ENCODE results near the gene PSMD10.

The PSMD10 gene, protein sequence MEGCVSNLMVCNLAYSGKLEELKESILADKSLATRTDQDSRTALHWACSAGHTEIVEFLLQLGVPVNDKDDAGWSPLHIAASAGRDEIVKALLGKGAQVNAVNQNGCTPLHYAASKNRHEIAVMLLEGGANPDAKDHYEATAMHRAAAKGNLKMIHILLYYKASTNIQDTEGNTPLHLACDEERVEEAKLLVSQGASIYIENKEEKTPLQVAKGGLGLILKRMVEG

DNA sequence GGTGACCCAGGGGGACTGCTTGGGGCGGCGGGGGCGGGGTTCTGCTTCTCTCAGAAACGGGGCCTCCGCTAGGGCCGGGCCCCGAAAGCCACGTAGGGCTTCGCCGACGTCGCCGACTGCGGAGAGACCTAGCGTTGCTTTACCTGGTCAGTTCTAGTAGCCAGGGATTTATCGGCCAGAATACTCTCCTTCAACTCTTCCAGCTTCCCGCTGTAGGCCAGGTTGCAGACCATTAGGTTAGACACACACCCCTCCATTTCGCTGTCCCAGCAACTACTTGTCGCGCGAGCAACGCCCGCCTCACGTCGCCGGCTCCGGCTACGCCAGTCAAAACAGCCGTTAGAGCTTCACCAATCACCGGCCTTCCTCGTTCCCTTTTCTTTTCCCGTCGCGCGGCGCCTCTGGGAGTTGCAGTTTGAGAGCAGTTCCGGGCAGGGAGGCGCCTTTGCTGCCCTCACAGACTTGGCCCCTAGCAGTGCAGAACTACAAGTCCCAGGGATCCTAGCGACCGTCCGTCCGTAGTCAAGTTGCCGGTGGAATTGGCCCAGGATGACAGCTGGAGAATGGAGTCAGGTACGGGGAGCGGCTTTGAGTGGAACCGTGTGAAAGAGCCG is at the start of gene PSMD10, which contains the start of gene ATG4A:
PSMD10 (minus strand) TSS at position 279 of the 614 bp plus-strand sequence; CDS start at position 257, 22 bp downstream.
ATG4A (plus strand) TSS at position 515 of the 614 bp plus-strand sequence; CDS start at position 564, 49 bp downstream.
- DNase-seq, result peak; percentile 96

DNA sequence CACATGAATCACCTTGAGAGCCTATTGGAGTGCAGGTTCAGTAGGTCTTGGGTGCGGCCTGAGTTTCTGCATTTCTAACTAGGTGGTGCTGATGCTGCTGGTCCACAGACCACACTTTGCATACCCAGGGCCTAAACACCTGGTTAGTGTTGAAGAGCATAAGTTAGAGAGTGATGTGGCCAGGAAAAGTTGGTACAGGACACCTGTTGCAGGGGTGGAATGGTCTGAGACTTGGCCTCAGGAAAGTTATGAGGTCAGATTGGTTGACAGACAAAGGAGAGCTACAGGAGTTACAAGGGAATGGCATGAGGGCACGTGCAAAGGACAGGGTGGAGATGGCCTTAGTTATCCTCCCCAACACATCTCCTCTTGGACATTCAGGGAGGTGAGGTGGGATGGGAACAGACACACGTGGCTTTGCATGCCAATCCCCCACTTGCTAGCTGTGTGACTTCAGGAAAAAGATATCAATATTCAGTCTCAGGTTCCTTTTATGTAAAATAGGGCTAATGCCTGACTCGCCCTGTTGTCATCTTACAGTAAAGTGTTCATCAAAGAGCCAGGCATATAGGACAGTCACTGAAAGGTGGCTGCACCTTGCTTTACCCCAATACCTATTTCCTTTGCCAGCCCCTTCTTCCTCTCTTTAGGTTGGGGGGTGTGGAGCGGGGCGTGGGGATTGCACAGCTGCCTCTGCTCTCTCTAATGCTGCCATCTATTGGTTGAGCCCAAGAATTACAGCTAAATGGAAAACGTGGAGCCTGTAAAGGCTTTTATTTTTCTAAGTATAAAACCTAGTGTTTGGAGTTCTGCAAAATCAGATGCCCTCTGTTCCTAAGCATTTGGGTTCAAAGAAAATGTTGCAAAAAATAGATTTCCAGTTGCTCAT is 47.7 kb upstream of the PSMD10 start:
- peak; percentile 3 for DNase-seq

DNA sequence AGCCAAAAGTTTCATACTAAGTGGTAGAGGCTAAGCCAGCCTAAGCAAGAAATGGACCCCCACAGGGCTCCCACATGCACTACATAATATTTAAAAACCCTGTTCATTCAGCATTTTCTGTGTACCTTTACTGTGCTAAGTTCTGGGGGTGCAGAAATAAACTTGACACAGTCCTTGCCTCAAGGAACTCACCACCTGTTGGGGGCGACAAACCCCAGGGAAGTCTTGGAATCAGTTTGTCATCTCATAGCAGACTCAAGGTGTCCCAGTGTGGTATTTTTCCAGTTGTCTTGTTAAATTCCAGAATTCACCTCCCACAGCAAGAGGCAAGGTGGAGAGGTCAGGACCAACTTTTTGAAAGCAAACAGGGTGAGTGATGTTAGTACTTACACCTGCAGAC is 43.4 kb upstream of the PSMD10 start:
- peak; percentile 2 for DNase-seq

DNA sequence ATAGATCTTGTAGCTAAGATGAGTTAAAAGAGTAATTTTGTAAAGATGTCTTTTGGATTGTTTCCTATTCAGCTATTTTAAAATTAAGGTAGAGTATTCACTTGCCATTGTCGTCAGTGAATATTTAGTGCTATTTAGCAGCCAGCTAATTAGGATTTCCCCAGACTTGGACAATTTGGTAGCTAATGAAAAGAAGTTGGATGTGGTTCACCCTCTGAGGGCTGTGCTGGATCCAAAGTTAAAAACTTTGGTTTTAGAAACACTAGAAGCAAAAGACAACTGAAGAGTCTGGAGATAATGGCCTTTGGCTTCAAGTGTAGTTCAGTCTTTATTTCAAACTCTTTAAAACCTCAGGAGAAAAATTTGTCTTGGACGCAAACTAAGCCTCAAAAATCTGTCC is 41.5 kb upstream of the PSMD10 start:
- DNase-seq, result no peak

DNA sequence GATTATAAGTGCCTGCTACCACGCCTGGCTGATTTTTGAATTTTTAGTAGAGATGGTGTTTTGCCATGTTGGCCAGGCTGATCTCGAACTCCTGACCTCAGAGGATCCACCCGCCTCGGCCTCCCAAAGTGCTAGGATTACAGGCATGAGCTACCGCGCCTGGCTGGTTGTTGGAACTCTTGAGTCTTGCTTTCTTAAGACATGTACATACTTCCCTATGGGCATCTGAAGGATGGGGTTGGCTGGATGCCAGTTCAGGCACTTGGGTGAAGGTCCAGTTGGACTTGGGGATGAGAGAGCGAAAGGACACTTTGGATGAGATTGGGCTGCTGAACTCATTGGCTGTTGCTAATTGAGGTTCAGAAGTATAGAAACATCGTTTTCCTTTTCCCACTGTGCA is 40.7 kb upstream of the PSMD10 start:
- no peak for DNase-seq

DNA sequence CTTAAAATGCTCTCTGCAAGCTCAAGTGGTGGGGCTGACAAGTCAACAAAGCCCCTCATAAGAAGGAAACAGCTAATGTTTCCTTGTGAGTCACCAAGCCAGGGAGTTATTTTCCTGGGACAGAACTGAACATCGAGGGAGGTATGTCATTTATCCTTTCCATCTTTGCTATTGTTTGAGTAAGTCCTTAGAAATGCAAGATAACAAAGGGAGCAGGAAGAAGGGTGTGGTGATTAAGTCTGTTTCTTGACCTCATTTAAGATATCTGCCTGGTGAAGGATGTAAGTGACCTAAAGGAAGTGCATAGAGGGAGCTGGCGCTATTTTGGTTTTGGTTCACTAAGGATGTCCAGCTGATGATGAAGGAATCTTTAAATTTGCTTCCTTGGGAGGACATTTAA is 40.1 kb upstream of the PSMD10 start:
- DNase-seq, result no peak

DNA sequence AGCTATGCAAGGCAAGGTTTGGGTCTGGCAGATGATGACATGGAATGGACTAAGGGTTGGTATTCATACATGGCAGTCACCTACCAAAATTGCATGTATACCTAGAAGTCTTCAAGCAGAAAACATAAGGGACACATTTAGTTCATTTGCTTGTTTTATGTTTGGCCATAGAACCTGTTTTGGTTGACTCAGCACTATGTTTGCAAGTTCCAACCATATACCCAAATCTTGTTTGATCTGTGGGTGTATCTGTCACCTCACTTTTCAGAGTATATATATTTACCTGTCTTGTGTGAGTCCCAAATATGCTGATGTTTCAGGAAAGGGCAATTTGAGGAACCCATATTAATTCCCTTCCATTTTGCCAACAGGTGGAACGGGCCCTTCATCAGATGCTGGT is 39.5 kb upstream of the PSMD10 start:
- DNase-seq, result no peak

DNA sequence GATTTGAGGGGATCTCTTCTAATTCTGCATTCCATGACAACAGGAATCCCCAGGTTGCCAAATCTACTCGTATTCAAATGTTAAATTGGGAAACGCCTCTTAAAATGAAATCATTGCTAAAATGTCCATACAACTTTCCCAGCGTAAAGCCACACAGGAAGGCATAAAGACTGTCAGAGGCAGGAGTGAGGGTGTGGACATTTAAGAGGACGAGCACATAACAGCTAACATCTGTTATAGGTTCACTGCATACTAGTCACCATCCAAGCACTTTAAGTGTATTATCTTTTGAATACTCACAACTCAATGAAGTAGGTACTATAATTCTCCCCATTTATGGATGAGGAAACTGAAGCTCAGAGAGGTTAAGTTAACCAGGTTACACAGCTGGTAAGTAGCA is 35.8 kb upstream of the PSMD10 start:
- DNase-seq, result no peak

DNA sequence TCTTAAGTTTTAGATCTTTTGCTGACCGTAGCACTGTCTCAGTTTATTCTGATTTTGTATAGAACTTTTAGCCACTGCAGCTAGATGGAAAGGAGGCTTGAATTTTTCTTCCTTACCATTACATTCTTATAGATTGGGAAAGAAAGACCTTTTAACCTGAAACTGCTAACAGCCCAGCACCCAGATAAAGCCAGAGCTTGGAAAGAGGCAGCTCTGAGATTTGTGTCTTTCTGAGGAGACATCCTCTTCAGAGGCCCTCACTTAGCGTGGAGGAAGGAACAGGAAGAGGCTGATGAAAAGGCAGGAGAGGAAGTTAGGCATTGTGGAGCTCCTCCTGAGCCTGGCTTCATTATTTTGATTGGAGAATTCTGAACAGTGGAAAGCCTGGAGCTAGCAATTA is 35.3 kb upstream of the PSMD10 start:
- no peak for DNase-seq

DNA sequence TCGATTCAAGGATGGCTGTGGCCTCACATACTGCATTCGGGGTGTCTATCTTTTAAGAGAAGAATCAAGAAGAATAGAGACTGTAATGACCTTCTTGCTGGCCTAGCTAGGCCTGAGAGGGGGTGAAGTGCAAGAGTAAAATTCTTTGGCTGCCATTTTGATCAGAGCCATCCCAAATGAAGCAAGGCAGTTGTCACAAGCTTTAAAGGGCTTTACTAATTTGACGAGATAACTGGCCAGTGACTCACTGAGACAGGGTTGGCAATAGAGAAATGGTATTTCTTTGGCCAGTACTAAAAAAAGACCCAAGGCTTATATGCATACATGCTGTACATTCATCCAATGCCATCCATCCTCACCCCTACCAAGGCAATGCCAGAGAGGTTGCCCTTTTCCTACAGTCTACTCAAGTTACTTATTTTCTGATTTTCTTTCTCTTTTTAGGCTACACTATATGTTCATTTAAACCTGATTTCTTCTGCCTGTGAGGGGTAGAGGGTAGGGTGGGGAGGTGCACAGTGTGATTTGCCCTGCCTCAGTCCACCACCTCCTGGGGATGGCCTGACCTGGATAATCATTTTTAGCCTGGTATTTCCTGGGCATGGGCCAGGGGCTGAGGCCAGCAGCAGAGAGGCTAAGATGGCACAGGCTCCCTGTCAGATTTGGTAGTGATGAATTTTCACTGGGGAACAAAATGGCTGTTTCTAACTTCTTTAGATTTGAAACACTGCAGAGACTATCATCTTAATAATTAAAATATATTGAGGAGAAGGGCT is 32.4 kb upstream of the PSMD10 start:
- no peak for DNase-seq

DNA sequence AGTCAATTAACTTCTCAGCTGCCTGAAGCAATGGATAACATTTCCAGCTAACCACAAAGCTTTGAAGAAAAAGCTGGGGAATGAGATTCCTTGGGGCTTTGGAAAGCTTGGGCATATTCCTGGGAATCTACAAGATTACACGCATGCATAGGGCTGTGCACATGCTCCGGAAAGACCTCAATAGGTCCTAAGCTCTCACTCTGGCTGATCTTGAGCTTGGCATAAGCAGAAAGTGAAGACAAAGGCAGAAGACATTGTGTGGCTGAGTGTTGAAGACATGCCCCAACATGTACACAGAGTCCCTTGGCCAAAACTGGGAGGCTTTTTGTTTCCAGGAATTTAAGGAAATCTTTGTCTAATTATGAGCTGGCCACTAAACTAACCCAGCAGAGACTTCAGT is 31.4 kb upstream of the PSMD10 start:
- DNase-seq, result peak; percentile 5

DNA sequence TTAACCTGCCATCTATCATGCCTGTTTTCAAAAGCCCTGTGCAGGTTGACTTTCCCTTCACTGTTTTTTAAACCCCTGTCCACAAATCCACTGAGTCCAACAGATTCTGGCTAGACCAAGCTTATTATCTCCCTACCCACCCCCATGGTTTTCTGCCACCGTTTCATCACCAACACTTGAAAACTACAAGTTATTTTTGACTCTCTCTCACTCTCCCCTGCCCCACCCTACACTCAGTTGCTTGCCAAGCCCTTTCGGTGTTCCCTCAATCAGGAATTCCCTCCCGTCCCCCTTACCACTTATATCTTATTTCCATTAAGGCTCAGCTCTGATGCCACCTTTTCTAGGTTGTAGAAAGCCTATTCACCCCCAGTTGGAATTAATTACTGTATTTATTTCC is 29.9 kb upstream of the PSMD10 start:
- DNase-seq, result no peak

DNA sequence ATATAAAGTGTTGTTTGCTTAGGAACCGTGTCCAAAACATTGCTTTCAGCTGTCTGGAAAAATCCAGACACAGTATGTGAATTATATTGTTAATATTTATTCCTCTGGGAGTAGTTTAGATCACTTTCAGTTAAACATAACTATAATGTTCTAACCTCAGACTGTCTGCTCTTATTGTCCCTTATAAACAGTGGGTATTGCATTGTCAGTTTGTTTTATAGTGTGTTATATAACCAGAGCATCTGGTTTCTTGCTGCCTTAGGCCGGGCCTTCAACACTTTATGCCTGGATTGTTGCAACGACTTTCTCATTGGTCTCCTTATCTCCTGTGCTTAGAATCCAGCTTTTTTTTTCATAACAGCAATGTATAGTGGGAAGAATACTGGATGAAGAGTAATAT is 26.6 kb upstream of the PSMD10 start:
- DNase-seq, result no peak

DNA sequence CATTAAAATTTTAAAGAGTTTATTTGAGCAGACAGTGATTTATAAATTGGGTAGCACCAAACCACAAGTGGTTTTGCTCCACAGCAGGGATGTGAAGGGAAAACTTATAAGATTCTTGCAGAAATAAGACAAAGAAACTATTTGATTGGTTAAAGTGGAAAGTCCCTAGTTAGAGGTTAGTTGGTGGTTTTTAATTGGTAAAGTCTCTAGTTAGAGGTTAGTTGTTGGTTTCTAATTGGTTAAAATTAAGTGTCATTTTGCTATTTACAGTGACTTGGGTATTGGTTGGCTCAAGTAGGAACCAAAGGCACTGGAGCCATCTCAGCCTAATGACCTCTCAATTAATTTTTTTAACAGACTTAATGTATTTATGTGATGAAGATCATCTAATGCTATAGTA is 23.2 kb upstream of the PSMD10 start:
- no peak for DNase-seq

DNA sequence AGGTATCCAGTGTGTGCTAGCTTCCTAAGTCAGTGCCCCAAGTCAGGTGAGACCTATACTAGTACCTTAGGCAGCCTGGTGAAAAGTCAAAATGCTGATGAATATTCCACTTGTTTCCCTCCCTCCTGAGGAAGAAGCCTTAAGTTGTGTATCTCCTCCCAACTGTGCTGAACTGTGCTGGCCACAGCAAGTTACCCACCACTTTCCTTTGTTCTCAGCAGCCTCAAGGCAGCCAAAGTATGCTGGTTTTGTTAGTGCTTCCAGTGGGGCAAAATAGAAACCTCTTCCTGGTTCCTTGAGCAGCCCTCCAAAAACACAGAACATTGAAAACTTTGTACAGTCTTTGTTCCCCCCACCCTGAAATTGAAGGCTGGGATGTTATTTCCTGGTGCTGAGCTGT is 14.1 kb upstream of the PSMD10 start:
- DNase-seq, result no peak

DNA sequence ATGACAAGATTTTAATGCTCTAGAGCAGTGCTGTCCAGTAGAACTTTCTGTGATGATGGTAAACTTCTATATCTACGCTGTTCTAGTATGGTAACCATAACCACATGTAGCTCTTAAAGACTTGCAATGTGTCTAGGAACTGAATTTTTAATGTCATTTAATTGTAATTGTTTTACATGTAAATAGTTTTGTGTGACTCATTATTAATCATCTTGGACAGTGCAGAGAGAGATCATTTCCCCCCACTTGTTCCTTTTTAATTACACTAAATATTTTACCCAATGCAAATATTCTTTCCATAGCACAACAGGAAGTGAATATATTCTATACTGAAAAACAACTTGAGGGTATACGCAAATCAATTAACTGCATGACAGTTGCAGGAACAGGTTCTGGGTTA is 6.0 kb upstream of the PSMD10 start:
- no peak for DNase-seq

DNA sequence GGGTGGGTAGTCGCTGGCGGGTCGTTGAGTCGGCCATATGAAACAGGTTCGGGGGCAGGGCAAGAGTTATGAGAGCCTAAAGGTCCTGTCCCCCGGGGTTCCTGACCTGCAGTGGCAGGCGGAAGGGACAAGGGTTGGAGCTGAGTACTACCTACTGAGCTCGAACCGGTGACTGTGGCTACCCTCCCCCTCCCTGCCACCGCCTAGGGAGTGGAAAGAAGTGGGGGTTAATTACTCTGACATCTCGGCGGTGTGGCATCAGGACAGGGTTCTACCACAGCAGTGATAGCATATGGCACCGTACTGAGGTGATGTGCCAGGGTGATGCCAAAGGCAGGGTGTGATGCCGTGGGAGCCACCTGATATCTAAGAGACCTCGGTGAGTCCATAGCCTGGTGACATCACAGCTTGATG is 543 bp upstream of the PSMD10 start:
- peak; percentile 38 for DNase-seq

DNA sequence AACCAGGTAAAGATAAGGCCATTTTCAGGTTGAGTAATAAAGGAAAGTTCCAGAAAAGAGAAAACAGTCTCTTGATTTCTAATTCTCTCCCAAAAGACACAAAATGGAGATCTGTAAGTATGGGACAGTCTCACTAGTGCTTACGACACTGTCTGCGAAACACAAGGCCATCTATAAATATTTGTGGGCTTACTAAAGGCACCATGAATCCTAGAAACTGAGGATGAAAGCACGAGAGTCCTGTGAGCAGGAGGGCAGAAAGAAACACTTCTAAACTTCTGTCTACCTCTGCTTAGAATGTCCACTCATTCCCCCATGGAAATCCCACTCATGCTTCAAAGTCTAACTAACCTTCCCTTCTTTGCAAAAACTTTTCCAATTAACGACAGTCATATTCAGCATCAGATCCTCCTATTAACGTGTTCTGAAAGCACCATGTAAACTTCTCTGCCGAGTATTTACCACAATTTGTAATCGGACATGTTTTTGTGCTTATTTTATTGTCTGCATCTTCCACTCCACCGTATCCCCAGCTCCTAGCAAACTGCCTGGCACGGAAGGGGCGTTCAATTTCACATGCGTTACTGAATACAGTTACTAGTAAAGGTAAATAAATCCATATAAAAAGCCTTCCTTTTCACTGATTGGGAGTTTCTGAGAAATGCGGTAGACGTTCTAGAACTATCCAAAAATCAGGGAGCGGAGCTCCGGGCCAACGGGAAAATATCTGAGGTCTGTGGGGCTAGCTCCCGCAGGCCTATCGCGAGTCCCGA is 665 bp downstream of the PSMD10 start:
- DNase-seq, result peak; percentile 9

DNA sequence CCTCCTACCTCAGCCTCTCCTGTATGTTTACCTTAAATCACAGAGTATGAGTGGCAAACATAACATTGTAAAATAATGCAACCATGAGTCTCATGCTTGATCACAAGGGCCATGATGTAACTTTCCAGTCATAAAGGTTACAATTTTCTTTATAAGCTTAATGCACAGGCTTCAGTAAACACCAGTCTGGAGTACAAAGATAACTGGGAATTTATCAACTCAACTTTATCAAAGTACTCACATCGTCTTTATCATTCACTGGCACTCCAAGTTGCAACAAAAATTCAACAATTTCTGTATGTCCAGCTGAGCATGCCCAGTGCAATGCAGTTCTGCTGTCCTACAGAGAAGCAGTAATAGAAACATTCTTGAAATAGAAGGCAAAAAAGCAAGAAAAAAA is 2.8 kb downstream of the PSMD10 start:
- DNase-seq, result peak; percentile 76

DNA sequence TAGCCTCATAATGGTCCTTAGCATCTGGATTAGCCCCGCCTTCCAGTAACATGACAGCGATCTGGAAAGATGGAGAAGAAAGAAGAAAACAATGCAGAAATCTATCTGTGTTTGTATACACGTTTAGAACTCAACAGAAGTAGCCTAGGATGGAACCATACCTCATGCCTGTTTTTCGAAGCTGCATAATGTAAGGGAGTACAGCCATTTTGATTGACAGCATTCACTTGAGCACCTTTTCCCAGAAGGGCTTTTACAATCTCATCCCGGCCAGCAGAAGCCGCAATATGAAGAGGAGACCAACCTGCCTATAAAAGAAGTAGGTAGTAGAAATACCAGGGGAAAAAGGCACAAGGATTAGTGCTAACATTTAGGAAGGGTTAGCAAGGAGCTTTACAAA is 3.5 kb downstream of the PSMD10 start:
- DNase-seq, result no peak

DNA sequence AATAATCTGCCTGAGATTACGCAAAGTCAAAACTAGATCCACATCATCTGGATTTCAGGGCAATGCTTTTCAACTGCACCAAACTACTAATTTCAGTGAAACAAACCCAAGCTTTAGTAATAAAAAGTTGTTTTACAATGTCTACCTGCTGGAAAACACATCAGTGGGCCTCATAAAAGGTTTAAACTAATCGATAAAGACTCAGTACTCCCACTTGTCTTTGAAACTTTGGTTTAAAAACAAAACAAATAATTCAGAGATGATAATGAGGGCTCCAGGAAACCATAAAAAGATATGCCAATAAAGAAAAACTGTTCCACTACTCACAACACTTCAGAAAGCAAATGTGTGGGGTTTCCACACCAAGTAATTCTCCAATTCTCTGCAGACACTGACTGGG is 10.2 kb downstream of the PSMD10 start:
- DNase-seq, result no peak

DNA sequence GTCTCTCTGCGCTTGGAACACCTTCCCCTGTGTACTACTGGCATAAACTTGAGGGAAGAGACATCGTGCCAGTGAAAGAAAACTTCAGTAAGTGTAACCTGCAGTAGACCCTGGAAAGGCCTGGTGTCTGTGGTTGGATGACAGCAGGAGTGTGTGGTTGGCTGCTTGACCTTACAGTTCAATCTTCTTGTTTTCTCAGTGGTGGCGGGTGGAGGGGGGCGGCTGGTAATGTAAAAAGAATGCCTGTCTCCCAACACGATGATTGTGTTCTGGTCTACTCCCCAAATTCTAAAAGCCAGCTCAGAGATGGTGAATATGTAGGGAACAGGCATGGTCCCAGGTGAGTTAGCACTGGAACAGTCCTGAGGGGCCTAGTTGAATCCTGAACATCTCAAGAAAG is 18.6 kb downstream of the PSMD10 start:
- no peak for DNase-seq

Data from hematopoietic multipotent progenitor cell treated with erythropoietin and hydrocortisone succinate and interleukin-3 and kit ligand, for 8 days (in vitro differentiated cells).